Stimulated activated CD4-positive, alpha-beta T cell treated with anti-CD3 and anti-CD28 coated beads, Interleukin-1b, Interleukin-23, amount 100 ng/mL, for 4 hours (primary cell): ENCODE results near the gene RGS19.

Experiments
- DNase-seq, 2 donors: peaks; one replicate each; pipeline ENCODE4 v3.0.0-alpha.2; 2020; ENCODE audit warnings: low read depth in 2 of 2

Gene RGS19

DNA sequence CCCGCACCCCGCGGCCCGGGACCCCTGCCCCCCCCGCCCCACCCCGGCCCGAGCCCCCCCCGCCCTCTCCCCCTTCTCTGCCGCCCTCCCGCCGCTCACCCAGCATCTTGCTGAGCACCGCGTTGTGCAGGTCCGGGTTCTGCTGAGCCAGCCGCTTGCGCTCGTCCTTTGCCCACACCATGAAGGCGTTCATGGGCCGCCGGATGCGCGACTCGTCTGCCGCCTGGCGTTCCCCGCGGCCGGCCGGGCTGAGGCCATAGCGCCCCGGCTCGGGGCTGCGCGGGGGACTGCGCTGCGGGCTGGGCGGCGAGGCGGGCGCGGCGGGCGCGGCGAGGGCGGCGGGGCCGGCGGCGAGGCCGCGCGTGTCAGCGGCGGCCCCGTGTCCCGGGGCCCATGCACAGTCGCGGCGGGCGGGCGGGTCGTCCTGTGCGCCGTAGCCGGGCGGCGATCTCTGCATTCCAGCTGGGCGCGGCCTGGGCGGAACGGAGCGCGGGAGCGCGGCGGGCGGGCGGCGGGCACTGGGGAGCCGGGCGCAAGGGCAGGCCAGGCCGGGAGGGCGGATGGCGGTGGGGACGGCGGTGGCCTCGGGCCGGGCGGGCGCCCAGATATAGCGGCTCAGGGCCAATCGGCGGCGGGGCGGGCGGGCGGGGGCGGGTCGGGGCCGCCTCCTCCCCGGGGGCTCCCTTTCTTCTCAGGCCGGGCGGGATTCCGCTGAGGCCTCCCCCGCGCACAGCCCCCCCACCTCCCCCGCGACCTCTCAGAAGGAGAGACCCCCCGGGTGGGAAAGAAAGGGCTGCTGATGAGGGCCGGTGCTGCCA is 30.0 kb downstream of the RGS19 start, which contains the start of gene SOX18:
Gene SOX18 (minus strand): TSS at position 580 of the 818 bp plus-strand sequence. CDS start 123 bp downstream, at position 457.
- no peak for DNase-seq

DNA sequence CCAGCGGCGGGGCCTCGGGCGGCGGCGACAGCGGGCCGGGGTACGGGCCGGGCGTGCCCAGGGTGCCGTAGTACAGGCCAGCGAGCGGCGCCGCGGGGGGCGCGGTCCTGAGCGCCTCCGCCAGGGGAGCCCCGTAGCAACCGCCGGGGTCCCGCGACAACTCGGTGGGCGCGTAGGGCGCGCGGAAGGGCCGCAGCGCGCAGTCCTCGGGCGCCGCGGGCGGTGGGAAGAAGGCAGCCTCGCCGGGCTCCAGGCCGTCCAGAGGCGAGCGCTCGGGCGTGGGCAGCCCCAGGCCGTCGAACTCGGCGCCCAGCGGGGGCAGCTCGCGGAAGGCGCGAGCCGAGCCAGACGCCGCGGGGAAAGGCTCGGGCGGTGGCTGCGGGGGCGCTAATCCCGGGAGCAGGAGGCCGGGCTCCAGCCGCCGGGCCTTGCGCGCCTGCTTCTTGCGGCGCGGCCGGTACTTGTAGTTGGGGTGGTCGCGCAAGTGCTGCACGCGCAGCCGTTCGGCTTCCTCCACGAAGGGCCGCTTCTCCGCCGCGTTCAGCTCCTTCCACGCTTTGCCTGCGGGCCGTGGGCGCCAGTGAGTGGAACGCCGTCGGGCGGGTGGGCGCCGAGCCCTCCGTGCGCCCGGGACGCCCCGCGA is 30.8 kb downstream of the RGS19 start:
- DNase-seq = no peak

DNA sequence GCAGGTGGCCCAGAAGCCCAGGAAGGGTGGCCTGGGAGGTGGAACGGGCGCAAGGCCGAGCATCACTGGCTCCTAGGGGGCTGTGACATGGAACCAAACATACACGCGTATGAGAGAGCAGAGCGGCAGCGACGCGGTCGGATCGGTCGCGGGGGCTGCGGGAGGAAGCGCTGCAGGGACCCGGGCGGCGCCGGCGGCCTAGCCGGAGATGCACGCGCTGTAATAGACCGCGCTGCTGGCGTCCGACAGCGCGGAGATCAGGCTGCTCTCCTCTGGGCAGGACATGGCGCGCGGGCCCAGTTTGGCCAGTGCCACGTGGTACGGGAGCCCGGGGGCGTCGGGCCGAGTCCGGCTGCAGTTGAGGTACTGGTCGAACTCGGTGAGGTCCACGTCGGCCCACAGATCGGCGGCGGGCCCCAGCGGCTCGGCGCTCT is 31.3 kb downstream of the RGS19 start:
- no peak for DNase-seq

DNA sequence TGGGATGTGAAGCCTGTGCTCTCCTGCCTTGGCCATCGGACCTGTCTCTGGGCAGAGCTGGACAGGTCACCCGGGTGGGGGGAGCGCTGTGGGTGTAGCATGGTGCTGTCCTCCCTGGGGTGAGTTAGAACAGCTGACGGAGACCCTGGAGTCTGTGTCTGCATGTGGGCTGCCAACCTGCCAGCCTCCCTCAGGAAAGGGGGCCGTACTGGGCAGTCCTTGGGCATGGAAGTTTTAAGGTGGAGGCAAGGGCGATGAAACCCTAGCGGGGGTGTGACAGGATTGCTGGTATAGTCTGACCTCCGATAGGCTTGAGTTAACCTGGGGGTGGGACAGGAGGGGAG is 32.3 kb downstream of the RGS19 start:
- no peak for DNase-seq

DNA sequence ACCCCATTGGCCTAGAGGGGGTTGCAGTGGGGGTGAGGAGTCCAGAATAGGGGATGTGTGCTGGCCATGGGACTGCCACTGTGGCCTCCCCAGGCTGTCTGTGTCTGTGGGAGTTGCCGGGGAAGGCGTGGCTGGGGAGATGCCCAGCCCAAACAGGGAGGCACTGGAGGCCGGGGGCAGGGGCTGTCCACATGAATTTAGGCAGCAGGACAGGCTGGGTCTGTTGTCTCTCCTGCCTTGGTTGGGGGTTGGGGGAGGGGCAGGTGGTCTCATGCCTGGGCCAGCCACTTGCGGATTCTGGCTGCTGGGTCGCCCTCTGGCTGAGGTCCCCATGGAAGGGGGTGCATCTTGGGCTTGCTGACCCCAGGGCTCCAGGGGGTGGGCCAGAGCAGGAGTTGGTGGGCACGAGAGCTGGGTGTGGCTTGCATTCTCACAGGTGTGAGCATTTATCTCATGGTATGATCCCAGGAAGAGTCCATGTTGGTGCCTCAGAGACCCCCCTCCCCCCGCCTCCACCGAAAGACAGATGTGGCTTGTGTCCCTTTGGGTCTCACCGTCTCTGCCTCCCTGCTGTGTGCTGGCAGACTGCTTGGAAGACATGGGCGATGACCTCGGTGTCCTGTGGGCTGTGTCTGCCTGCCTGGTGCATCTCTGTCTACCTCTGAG is 33.8 kb downstream of the RGS19 start:
- DNase-seq = no peak

DNA sequence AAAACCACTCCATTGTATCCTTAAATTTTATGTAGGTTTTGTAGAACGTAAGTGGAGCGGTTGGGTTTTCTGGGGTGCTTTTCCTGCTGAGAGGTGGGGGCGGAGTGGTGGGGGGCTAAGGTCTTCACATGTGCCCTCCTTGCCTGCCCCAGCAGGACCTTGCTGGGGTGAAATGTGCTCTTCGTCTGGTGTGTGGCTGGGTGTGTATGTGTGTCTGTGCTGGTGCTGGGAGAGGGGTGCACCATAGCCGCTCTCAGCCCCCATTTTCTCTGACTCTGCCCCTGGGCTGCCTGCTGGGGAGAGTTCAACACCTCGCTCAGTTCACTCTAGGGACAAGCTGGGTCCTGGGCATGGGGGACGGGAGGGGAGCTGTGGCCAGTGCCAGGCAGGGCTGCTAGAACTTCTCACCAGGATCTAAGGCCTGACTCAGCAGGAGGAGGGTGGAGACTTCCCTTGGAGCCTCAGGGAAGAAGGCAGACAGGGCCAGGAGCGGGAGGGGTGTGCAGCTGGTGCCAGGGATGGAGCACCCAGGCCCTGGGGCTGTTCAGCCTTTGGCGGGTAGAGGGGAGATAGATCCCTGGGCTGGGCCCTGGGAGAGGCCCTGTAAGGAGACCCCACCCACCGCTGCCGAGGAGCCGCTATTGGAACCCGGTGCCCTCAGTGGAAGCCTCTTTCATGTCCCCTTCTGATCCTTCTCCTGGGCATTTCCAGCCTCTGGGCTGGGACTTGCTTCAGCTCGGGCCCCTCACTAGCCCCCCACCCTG is 34.7 kb downstream of the RGS19 start:
- no peak for DNase-seq

DNA sequence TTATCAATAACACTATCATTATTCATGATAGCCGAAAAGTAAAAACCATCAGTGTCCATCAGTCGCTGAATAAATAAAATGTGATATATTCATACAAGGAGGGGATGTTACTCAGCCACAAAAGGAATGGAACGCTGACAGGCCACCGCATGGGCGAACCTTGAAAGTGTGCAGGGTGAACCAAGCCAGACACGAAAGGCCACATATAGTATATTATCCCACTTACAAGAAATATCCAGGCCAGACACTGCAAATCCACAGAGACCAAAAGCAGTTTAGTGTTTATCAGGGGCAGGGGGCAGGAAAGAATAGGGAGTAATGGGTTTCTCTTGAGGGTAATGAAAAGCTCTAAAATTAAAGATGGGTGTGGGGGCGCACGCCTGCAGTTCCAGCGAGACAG is 35.5 kb downstream of the RGS19 start:
- DNase-seq = no peak

DNA sequence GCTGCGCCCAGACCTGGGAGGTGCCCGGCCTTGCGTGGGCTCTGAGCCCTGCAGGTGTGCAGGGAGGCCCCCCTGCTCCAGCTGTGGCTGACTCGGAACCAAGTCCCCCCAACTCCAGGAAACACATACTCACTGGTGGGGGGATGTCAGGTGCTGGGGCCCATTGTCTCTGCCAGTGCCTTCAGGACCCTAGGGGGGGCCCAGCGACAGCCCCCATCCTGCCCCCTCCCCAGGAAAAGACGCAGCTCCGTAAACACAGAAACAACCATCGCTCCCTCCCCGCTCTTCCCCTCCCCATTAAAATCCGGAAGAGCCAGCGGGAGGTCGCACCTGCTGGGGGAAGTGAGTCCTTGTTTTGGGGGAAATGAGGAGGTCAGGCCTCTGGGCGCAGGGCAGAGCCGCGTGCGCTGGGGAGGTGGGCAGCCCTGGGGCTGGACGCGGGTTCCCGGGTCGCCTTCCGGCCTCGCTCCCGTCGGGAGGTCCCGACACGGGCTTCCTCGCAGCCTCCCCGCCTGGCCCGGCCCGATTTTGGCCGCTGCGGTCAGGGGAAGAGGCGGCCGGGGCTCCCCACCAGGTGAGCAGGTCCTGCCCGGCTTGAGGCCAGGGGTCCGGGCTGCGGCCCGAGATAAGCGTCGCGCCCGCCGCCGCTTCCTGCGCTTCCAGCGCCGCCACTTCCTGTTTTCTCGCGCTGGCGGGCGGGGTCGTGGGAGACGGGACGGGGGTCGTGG is 37.1 kb downstream of the RGS19 start:
- no peak for DNase-seq

DNA sequence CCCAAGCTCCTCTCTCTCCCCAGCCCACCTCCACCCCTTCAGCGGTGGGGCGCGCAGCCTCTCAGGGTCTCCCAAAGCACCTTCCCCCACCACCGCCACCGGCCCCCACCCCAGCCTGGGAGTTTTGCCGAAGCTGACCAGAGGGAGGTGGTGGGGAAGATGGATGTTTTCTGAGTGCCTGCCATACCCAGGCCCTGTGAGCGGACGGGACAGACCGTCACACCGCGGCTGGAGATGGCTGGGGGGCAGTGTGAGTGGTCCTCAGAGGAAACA is 37.6 kb downstream of the RGS19 start:
- no peak for DNase-seq

DNA sequence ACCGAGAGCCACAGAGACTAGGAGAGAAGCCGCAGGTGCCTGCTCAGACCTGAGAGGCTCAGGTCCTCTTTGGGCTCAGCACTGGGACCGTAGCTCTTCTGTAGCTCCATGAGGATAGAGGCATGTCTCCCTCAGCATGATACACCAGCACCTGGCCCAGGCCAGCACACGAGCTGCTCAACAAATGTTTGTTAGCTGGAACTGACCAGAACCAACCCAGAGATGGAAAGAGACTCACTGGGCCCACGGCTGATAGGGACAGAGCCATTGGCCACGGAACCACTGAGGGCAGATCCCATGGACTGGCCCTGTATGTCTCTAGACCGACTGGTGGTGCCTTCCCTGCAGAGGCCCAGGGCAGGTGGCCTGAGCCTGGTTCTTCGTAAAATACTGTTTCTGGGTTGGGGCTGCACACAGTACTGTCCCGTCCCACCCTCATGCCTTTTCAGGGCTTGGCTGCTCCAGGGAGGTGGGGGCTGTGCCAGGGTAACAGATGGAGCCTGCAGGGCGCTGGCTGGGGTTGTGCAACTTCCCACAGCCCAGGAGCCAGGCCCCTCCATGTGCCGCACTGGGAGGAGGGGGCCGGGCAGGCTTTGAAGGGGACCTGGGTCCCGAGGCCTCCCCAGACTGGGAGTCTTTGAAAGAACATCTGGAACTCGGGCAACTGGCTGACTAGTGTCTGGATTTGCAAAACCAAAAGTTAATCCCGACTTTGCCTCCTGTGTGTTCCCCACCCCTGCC is 38.1 kb downstream of the RGS19 start:
- no peak for DNase-seq

DNA sequence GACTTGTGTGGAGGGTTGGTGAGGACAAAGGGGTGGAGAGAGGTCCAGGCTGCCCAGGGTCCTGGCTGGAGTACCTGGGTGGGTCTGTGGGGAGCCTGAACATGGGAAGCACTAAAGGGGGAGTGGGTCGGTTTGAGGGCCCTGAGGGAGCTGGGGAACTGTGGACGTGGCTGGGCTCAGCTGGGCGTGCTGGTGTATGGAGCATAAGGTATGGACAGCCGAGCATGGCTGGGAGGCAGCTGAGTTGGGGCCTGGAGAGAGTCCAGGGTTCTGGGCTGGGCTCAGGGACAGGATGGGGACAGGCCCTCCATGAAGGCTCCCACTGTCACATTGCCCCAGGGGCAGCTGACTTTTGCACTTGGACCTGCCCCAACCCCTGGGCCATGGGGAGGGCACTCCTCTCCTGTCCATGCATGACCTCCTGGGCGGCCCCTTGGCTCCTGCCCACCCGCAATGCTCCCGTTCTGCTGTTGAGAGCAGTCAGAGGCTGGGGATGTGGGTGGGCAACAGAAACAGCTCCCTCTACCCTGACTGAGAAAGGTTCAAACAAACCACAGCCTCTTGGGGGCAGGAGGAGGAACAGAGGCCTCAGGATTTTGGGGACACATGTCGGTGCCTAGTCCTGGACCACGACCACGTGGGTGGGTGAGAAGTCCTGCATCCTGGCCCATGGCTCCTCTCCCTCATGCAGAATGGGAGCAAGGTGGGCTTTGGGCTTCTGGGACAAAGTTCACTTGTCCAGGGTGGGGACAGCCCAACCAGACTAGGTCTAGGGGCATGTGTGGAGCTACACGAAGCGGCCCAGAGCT is 38.9 kb downstream of the RGS19 start:
- DNase-seq = no peak

DNA sequence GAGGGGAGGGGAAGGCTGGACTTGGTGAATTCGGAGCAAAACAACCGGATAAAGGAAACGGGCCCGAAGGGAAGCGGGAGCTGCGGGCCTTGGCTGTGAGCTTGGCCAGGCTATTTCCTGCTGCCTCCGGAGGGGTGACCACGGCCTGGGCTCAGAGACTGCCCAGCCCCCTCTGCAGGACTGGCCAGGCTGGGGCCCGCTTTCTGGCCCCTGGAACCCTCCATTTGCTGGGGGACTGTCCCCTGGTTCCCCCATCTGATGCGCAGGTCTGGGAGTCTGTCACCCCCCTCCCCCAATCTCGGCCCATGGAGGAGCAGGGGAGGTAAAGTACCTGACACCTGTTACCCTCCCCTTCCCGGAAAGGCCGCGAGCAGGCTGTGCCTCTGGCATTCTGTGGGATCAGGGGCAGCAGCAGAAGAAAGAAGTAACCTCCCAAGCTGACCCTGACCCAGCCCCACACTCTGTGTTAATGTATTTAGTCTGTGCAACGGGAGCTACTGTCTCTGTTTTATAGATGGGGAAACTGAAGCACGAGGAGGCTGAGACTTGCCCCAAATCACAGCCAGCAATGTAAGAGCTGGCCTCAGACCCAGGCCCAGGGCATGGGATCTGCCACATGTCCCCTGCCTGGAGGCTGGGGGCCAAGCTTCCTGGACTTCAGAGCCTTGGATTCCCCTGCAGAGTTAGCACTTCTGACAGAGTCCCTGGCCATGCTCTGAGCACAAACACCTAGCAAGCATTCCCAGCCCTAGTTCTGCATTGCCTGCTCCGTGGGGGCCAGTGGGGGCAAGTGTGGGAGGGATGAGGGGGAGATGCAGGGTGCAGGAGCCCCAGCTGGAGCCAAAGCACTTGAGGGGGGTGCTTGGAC is 39.8 kb downstream of the RGS19 start:
- DNase-seq = no peak

DNA sequence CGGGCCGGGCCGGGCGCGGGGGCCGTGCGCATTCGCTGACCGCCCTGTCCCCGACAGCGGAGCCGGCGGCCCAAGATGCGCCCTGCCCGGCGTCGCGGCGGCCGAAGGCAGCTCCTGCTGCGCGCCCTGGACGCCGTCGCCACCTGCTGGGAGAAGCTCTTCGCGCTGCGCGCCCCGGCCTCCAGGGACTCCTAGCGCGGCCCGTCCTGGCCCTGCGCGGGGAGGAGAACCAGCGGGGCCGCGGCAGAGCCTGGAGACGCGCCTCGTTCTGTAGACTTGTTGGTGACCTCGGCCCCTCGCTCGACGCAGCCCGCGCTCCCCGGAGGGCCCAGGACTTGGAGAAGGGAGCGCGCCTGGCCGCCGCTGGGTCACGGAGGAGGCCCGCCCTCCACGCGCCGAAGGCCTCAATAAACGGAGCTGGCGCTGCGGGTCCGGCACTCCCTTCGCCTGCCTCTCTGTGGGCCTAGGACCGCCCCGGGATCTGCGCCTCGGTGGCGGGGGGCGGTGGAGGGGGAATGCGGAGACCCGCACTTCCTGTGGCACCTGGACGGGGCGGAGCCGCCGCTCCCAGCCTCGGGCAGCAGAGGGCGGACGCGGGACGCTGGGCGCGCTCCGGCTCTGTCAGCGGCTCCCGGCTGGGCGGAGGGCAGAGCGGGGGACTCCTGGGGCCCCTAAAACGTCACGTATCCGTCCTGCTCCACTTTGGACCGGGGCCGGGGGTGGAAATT is 40.6 kb downstream of the RGS19 start:
- peak; percentile 68 to 75 for DNase-seq

DNA sequence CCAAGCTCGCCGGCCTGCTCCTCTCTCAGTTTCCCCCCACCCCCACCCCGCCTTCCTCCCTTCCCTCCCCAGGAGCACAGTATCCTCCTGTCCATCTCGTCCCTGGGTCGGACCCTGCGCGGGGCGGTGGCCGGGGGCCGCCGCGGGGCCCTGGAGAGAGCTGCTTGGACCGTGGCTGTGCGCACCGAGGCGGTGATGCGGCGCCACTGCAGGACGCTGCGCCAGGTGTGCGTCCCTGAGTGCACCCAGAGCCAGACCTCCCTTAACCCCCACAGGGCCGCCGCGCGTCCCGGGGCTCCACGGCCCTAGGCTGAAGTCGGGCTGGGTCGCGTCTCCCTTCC is 41.1 kb downstream of the RGS19 start:
- DNase-seq = no peak

DNA sequence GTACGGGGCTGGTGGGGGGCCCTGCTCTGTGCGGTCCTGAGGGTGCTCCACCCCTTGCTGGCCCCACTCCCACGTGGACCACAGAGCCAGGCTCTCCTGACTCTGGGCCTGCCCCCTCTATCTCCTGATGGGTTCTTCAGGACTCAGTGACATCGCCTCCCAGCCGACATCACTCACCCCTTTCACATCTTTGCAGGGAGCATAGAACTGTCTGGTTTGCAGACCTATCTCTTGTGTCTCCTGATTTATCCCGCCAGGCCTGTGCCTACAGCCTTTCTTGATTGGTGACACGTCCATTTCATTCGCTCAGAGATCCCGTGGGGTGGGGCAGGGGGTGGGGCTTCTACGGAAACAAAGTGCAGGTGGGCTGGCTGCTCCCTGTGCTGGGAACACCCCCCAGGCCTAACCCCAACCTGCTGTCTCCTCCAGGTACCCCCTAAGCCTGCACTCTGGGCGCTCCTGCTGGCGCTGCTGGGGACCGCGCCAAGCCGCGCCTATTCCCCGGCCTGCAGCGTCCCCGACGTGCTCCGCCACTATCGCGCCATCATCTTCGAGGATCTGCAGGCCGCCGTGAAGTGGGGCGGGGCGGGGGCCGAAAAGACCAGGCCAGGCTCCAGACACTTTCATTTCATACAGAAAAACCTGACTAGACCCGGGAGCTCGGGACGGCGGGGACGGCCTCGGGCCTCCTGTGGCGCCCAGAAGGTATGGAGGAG is 41.7 kb downstream of the RGS19 start:
- DNase-seq = no peak

DNA sequence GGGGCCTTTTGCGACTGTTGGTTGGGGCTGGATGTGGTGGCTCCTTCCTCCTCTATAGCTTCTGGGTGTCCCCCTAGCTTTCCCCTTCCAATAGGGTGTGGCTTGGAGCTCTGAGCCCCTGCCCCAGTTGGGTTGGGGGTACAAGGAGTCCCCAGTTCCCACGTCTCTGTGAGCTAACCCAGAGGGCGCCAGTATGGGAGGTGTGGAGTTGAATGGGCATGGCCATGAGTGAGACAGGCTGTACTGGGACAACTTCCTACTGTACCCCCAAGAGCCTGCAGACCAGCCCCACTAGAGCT is 42.2 kb downstream of the RGS19 start:
- no peak for DNase-seq

DNA sequence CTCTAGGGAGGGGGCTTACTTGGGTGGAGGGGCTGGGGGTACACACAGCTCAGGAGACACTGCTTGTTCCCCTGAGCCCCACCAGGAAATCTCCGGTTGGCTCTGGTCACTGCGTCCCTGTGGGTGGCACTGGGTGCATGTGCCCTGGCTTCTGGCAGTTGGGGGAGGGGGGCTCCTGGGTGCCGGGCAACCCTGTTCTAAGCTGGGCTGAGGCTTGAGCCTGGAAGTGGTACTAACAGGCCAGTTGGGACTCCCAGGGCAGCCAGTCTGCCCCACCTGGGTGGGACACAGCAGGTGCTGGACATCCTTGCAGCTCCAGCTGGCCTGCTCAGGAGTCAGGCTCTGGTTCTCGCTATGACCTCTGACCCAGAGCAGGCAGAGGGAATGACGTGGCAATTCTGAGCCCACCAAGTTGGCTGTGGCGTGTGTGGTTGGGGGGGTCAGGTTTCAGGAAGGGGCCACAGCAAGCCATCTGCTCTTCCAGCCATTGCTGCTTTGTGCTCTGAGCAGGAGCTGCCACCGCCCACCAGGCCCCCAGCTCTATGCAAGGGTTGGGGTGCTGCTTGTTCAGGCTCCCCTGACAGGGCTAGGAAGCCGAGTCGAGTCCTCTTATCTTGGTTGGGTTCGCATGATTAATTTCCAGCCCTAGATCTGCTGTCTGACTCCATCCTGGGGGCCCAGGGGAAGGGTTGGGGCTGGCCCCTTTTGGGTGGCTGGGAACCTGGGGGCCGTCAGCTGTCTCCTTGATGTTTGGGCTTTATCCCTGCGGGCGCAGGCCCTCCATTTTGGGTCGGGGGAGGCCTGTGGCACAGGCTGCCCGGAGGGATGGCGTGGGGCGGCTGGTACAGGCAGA is 42.7 kb downstream of the RGS19 start:
- no peak for DNase-seq
